GM12875 (cell line): Measurements from ENCODE around the gene PHLDB2.

Experiments used
- H3K4me3 ChIP-seq: one replicate; pipeline ENCODE4 v1.5.1; 2011; ENCODE audit warnings: low read depth, low read length, control low read depth
- CTCF ChIP-seq: IDR thresholded peaks from 2 replicates; pipeline ENCODE4 v1.5.1; 2011; ENCODE audit warnings: low read depth, mild to moderate bottlenecking, control low read depth, inconsistent platforms, low read length, moderate library complexity, borderline replicate concordance; ENCODE audit not compliant: insufficient read depth

The PHLDB2 gene

DNA sequence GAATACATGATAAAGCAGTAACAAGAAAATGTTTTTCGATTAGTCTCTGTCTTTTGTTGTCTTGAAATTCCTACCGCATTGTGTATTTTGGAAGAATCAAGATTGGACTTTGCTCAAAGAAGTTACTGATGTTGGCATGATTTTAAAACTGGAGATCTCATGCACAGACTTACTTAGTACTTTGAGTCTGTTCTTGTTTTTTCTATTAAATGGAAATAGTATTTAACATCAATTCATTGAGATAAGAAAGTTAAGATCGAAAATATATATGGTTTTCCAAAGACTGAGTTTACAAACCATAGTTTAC, 122.3 kb downstream of the PHLDB2 start:
- H3K4me3 ChIP-seq: no peak overlapping the region
- no peak for TF ChIP-seq CTCF

- H3K4me3 ChIP-seq: no peak overlapping the region
- no peak for TF ChIP-seq CTCF
Measured at GRCh38 chr3:111984636-111985298, 125.7 kb downstream of the PHLDB2 start.

DNA sequence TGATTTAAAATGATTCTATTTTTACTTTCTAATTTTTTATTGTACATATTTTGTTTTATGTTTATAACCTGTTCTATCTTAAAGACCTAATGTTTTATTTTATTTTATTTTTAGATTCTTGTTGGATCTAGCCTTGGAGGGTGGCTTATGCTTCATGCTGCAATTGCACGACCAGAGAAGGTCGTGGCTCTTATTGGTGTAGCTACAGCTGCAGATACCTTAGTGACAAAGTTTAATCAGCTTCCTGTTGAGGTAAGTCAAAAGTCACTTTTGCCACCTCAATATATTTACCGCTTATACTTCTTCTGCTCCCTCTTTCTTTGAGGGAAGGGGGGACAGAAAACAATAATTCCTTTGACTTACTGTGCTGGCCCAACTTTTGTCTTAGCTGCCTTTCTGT, 127.7 kb downstream of the PHLDB2 start:
- TF ChIP-seq CTCF: no peak
- no peak overlapping the region for H3K4me3 ChIP-seq

GRCh38 chr3:111989061-111989678, 130.1 kb downstream of the PHLDB2 start:
- no peak overlapping the region for H3K4me3 ChIP-seq
- peak; percentile 63; the same call in 1 of the 2 replicates for TF ChIP-seq CTCF

- H3K4me3 ChIP-seq: no peak overlapping the region
- TF ChIP-seq CTCF: no peak
Measured at GRCh38 chr3:111993038-111993437, 134.0 kb downstream of the PHLDB2 start.

GRCh38 chr3:111998636-111999483, 139.8 kb downstream of the PHLDB2 start, which contains the start of gene TAGLN3:
TAGLN3 (plus strand) TSS chr3:111998922; CDS start chr3:111999423, 501 bp downstream.
- no peak for TF ChIP-seq CTCF
- peak within 1 kb of the TSS; percentile 39 for H3K4me3 ChIP-seq
